HG03045 (cell line): ENCODE data around the gene SORCS2.

Experiments
- ATAC-seq: cut with Tn5 transposase; IDR thresholded peaks from one replicate; pipeline ENCODE4 v1.9.1; 2021; ENCODE audit warnings: mild to moderate bottlenecking, moderate library complexity; ENCODE audit not compliant: unreplicated experiment

The SORCS2 gene

GRCh38 chr4:7319024-7319423 lies 126.7 kb downstream of the SORCS2 start:
- no peak for ATAC-seq

GRCh38 chr4:7320206-7320797 lies 128.0 kb downstream of the SORCS2 start:
- ATAC-seq, result no peak

GRCh38 chr4:7322166-7322991 lies 130.0 kb downstream of the SORCS2 start:
- ATAC-seq, result no peak

- ATAC-seq, result no peak
These were observed 131.1 kb downstream of the SORCS2 start for GRCh38 chr4:7323461-7323871.

- ATAC-seq, result no peak
These were observed 131.7 kb downstream of the SORCS2 start for GRCh38 chr4:7323872-7324650.

- no peak for ATAC-seq
These were observed 132.3 kb downstream of the SORCS2 start for GRCh38 chr4:7324651-7325121.

- ATAC-seq, result no peak
These were observed 133.2 kb downstream of the SORCS2 start for GRCh38 chr4:7325541-7325940.

- ATAC-seq, result no peak
These were observed 134.0 kb downstream of the SORCS2 start for GRCh38 chr4:7326306-7326692.

- ATAC-seq, result no peak
These were observed 134.5 kb downstream of the SORCS2 start for GRCh38 chr4:7326693-7327340.

GRCh38 chr4:7327341-7327885 lies 135.1 kb downstream of the SORCS2 start:
- no peak for ATAC-seq

- ATAC-seq, result no peak
These were observed 136.0 kb downstream of the SORCS2 start for GRCh38 chr4:7328162-7328912.

GRCh38 chr4:7328913-7329638 lies 136.7 kb downstream of the SORCS2 start:
- ATAC-seq, result no peak

GRCh38 chr4:7330031-7330596 lies 137.8 kb downstream of the SORCS2 start:
- no peak for ATAC-seq

GRCh38 chr4:7330811-7331681 lies 138.7 kb downstream of the SORCS2 start:
- ATAC-seq, result no peak

GRCh38 chr4:7331682-7332000 lies 139.3 kb downstream of the SORCS2 start:
- no peak for ATAC-seq

- ATAC-seq, result no peak
These were observed 140.1 kb downstream of the SORCS2 start for GRCh38 chr4:7332216-7333023.

- ATAC-seq, result no peak
These were observed 140.9 kb downstream of the SORCS2 start for GRCh38 chr4:7333024-7333780.
